Body of pancreas (tissue), 4 donors: ENCODE measurements around the gene KRTAP2-1.

Source experiments
- CTCF ChIP-seq, 7 experiments: fragments of 450-650 bp in 4 of 7; fragments of 200-600 bp in 3 of 7; sonication (generic) in 3 of 7; IDR thresholded peaks; one replicate each; pipeline ENCODE4 v1.5.1; 2016 to 2019; ENCODE audit warnings: antibody characterized with exemption in 7 of 7
- POLR2A ChIP-seq, 3 donors: fragments of 450-650 bp; IDR thresholded peaks; one replicate each; pipeline ENCODE4 v1.6.1; 2016; ENCODE audit warnings: antibody characterized with exemption in 3 of 3, mild to moderate bottlenecking in 2 of 3

DNA sequence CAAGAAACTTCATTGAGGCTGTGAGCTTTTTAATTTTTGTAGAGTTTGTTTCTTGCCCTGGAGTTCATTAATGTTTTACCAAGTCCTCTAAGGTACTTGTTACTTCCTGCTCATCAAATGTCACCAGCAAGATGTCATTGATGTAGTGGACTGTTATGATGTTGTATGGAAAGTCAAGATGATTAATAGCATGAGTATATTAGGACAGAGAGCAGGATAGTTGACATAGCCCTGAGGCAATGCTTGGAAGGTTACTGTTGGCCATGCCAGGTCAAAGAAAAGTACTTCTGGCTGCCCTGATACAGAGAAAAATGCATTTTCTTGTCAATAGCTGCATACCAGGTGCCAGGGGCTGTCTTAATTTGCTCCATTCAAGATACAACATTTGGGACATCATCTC lies 26.8 kb downstream of the KRTAP2-1 start:
- TF ChIP-seq CTCF (IDR thresholded peaks at IDR 0.05): no peak
- no peak for TF ChIP-seq POLR2A (IDR thresholded peaks at IDR 0.05)
